ENCODE data around the gene CSPG5.

CSPG5 gene

DNA sequence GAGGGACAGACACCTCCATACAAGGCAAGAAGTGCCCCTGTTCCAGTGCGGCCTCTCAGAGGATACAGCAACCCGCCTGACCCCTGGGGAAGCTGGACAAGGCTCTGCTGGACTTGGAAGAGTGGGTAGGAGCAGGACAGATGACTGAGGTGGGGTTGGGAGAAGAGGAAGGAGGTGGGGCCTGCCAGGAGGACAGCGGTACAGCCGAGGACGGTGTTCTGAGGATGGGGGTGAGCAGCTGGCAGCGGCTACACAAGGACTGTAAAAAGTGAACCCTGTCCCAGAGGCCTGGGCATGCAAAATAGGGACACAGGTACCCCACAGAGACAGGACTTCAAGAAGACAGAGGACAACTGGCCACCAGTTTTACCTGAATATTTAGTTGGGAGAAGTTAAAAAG is 41.7 kb downstream of the CSPG5 start:
- DNase-seq (ENCODE audit: low spot score), result no peak

DNA sequence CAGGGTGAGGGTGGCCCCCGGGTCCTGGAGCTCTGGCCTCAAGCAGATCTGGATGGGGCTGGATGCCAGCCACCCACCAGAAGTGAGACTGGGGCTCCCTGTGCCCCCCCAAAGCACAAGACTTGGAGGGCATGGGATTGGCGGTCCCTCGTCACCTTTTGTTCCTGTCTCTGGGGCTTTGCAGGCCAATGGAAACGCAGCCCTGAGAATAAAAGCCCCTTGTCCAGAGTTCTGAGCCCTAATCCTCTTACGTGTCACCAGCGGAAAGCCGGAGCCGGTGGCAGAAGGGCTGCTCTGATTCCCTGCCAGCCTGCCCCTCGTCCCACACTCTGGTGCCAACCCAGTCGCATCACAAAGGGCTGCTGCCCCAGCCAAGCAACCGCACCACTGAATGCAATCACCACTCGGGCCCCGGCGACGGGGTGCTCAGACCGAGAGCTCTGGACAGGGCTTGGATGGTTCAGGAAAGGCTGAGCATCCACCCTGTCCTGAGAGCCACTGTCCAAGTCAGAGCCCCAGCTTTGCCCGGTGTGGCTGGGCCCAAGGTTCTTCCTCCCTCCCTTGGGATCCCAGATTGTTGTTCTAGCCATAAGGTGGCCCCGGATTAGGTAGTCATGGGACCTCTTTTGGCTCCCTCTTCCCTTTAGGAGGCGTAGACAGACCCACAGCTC is 42.3 kb downstream of the CSPG5 start:
- no peak for DNase-seq (ENCODE audit: low spot score)

DNA sequence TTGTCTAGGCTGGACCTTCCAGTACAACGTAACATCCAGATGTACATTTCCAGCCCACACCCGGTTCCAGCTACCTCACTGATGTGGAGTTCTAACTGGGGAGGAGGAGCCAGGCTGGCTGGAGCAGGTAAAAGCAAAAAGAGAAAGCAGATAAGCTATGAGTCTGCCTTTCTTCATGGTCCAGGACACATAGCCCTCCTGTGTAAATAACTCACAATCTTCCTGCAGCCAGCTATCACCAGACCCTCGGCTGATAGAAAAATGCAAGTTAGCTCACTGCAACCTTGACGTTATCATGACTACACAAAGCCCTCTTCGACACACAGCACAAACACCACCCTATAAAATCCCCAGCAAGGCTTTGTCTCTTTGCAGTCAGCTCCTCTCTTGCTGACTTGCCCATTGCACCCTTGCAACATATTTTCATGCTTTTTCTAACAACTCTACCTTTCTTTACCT is 44.6 kb downstream of the CSPG5 start:
- DNase-seq (ENCODE audit: low spot score), result no peak

DNA sequence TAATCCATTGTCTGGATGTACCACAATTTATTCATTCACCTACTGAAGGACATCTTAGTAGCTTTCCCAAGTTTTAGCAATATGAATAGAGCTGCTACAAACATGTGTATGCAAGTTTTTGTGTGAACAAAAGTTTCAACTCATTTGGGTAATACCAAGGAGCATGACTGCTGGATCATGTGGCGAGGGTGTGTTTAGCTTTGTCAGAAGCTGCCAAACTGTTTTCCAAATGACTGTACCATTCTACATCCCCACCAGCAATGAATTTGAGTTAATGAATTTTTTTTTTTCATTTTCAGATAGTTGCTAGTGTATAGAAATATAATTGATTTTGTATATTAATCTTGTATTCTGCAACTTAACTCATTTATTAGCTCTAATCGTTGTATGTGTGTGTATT is 45.2 kb downstream of the CSPG5 start:
- DNase-seq (ENCODE audit: low spot score), result no peak

DNA sequence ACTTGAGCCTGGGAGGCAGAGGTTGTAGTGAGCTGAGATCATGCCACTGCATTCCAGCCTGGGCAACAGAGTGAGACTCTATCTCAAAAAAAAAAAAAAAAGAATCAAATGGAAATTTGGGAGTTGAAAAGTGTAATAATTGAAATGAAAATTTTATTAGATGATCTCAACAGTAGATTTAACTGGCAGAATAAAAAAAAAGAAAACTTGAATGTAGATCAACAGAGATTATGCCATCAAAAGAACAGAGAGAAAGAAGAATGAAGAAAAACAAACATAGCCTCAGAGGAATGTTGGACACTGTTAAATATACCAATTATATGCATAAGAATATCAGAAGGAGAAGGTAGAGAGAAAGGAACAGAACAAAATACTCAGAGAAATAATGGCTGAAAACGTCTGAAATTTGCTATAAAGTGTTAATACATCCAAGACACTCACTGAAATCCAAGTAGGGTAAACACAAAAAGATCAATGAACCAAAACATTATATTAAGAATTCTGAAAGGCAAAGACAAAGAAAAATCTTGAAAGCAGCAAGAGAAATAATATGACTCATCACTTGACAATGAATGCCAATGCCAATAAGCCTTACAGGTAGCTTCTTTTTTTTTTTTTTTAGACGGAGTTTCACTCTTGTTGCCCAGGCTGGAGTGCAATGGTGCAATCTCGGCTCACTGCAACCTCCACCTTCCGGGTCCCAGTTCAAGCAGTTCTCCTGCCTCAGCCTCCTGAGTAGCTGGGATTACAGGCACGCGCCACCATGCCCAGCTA is 50.5 kb downstream of the CSPG5 start:
- DNase-seq (ENCODE audit: low spot score), result no peak

DNA sequence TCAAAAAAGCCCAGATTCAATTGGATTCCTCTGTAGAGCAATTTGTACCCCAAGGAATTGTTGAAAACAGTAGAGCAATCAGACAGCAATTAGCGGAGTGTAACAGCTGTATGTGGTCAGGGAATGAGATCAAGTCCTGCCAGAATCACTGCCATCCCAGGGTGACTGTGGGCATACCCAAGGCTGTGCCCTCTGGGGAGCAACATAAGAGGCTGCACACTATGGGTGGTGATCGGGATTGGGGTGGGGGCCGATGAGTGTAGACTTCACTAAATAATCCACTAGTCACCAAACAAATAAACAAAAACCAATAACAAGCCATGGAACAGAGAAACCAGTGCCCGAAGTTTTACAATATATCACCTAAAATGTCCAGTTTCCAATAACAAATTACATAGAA is 53.0 kb downstream of the CSPG5 start:
- no peak for DNase-seq (ENCODE audit: low spot score)

DNA sequence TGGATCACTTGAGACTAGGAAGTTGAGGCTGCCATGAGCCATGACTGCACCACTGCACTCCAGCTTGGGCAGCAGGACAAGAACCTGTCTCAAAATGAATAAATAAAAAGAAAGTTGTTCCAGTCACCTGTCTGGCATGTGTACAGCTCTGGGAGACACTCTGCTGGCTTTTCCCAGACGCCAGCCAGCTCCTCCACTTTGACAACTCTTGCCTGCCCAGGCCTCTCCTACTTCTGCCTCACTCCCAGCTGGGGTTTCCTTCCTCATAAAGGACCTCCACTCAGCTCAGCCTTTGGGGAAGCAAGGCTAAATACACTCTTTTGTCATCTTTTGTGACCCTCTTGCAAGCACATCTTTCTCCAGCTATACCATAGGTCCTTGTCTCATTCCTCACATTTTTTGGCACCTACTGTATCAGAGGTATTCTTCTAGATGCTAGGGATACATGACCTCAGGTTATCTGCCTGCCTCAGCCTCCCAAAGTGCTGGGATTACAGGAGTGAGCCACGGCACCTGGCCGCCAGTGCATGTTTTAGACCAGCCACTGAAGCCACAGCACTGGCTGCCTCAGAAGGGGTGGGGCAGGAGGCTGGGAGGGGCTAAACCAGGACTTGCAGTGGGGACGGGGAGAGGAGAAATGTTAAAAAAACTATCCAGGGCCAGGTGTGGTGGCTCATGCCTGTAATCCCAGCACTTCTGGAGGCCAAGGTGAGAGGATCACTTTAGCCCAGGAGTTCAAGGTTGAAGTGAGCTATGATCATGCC is 55.2 kb downstream of the CSPG5 start:
- no peak for DNase-seq (ENCODE audit: low spot score)

DNA sequence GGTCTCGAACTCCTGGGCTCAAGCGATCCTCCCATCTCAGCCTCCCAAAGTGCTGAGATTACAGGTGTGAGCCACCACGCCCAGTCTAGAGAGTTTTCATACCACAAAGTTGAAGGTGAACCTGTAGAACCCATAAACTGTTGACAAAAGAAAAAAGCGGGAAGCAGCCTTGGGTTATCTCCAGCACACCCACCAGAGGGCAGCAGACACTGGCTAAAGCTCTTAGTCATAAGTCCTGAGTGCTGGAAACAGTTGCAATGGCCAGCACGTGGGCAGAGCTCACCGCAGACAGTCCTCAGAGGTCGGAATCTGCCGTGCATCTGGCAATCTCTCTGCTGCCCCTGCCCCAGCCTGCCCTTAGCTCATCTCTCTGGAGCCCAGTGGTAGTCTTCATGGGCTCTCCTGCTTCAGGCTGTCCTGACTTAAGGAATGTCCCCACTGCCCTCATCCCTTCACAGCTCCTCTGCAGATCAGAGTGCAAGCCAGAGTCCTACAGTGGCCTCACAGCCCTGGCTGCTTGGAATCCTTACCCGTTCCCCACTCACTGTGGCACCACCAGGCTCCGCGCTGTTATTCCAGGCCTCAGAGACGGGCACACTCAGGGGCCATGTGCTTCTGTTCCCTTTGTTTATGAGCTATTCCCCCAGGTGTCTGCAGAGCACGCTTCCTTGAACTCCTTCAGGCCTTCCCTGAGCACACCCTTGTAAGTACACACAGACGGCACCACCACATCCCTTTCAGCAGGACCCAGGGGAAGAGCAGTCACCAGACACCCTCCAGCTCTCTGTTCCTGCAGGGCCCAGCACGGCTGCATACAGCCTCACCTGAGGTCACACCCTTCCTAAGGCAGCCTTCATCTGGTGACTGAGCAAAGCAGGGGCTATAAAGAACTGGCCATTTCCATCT is 56.3 kb downstream of the CSPG5 start:
- DNase-seq (ENCODE audit: low spot score), result peak; percentile 94

DNA sequence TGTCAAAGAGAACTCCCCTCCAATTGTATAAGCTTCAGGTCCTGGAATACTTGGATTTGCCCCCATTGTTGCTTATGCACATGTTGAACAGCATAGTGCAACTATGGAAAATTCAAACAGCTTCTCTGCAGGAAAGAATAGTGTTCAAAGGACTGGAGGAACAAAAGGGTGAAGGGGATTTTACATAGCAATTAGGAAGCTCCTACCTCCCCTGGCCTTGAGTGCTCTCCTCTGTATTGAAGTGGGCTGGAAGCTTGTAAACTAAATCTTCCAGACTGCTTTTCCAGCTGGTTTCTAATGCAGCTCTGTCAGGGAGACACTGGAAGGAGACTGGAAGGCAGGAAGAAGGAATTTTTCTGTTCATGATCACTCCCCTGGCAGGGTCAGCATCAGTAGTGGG is 57.9 kb downstream of the CSPG5 start:
- DNase-seq (ENCODE audit: low spot score), result no peak

DNA sequence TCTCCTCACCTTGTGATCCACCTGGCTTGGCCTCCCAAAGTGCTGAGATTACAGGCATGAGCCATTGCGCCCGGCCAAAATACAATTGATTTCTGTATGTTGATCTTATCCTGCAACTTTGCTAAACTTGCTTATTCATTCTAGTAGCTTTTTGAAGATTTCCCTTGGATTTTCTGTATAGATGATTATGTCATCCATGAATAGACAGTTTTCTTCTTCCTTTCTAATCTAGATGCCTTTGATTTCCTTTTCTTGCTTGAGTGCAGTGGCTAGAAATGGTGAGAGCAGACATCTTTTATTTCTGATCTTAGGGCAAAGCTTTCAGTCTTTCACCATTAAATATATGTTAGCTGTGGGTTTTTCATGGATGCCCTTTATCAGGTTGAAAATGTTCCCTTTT is 60.7 kb downstream of the CSPG5 start:
- DNase-seq (ENCODE audit: low spot score), result no peak

DNA sequence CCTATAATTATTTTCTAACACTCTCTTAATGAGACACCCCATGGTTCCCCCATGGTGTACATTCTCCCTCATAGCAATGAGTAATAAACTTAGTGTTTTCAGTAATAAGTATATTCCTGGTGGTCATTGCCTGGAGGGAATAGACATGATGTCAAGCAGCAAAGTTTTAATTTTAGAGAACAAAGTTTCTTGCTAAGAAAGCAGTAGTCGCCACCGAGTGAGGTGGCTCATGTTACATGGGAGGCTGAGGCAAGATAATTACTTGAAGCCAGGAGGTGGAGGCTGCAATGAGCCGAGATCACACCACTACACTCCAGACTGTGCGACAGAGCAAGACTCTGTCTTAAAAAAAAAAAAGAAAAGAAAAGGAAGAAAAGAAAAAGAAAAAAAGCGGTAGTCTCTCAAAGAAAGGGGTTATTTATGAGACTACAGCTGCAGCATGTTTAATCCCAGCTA is 62.8 kb downstream of the CSPG5 start:
- no peak for DNase-seq (ENCODE audit: low spot score)

DNA sequence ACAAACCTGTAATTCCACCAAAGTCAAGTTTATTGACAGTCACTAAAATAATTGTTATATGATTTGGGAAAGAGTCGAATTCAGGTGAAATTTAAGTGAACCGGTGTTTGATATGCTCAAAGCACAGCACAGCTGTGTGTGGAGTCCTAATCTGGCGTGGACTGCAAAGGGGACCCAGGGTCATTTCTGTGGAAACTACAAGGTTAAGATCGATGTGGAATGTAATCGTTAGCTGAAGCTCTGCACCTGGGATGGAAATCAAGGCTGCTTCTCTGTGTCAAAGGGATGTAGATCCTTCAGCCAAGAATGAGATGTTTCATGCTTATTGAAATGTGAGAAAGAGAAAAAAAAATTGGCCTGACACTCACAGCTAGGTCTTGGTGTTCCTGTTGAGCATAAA is 63.6 kb downstream of the CSPG5 start:
- DNase-seq (ENCODE audit: low spot score), result no peak

DNA sequence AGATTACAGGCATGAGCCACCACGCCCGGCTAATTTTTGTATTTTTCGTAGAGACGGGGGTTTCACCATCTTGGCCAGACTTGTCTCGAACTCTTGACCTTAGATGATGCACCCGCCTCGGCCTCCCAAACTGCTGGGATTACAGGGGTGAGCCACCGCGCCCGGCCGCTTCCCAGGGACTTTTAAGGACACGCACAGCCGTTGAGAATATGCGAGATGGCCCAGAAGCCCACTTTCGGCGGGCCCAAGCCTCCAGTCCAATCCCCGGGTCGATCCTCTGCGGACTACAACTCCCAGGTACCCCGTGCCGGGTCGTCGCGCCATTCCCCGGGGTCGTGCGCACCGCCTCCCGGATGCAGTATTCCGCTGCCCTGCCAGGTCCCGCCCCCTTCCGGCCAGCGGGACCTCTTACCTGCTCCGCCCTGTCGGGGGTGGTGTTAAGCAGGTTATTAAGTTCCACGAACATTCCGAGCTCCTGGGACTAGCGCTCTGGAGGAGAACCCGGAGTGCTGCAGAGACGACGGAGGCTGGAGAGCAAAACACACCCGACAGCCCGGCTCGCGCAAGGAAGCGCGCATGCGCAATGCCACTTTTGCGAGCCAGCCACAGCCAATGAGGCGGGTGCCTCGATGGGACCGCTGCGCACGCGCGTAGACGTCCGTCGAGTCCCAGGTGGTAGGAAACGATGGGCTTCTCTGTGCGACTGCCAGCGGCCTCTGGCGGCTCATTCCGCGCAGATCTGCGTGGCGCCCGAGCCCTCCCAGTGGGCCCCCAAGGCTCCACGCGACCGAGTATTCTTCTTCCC is 65.3 kb downstream of the CSPG5 start, which contains the start of gene ELP6:
Gene ELP6, minus strand, starts transcription at position 588 of the 805 bp plus-strand sequence. Its CDS starts 122 bp downstream, at position 466.
- DNase-seq (ENCODE audit: low spot score), result peak; percentile 96

DNA sequence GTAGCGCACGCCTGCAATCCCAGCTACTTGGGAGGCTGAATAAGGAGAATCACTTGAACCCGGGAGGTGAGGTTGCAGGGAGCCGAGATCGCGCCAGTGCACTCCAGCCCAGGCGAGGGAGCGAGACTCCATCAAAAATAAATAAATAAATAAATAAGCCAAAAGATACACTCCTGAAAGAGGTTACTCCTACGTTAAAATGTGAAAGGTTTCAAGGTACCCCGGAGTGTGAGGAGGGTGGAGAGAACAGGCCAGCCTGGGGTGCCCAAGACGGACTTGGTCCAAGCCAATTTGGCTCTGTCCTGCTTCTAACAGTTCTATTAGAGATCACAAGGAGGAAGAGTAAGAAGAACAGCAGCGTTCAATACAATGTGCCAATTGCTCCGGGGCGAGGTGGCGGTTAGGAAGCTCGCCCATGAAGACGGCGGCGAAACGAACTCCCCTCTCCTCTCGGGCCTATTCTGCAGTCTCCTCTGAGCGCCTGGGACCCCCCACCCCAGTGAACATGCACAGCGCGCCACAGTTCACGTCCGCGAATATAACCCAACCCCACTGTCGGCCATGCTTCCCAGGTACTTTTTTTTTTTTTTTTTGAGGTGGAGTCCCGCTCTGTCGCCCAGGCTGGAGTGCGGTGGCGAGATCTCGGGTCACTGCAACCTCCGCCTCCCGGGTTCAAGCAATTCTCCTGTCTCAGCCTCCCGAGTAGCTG is 66.1 kb downstream of the CSPG5 start:
- DNase-seq (ENCODE audit: low spot score), result peak; percentile 38
